HepG2 (cell line): ENCODE data around the gene LARP4. TPM values are rescaled to one million over a fixed set of nuclear protein-coding genes. Genes with fewer than 3 reads are reported as not detected.
A peak's percentile ranks its signal among the peaks of the same experiment; 100 is the strongest.

Experiments
- ATRX ChIP-seq: sonication (generic); formaldehyde crosslinking; IDR thresholded peaks from 2 replicates; pipeline ENCODE4 v1.4.0; 2020; ENCODE audit warnings: missing genetic modification reagents, borderline replicate concordance
- CERS6 ChIP-seq: sonication (generic); formaldehyde crosslinking; IDR thresholded peaks from 2 replicates; pipeline ENCODE4 v1.5.0; 2020; ENCODE audit warnings: missing genetic modification reagents
- DR1 ChIP-seq: sonication (generic); formaldehyde crosslinking; IDR thresholded peaks from 2 replicates; pipeline ENCODE4 v1.8.0; 2021; ENCODE audit warnings: mild to moderate bottlenecking, missing genetic modification reagents, inconsistent platforms
- GTF3A ChIP-seq: sonication (generic); formaldehyde crosslinking; conservative IDR thresholded peaks from 2 replicates; pipeline ENCODE4 v1.4.0; 2020; ENCODE audit warnings: mild to moderate bottlenecking, missing genetic modification reagents
- HNRNPK ChIP-seq: fragments of 200-400 bp; formaldehyde crosslinking; IDR thresholded peaks from 2 replicates; pipeline ENCODE4 v1.6.1; 2018; ENCODE audit warnings: low read length, low read depth, moderate library complexity, mild to moderate bottlenecking; ENCODE audit not compliant: poor library complexity, severe bottlenecking
- KLF13 ChIP-seq: sonication (generic); formaldehyde crosslinking; IDR thresholded peaks from 2 replicates; pipeline ENCODE4 v1.4.0; 2020; ENCODE audit warnings: mild to moderate bottlenecking, missing genetic modification reagents
- MIER2 ChIP-seq: IDR thresholded peaks from 2 replicates; pipeline ENCODE4 v1.6.1; 2016; ENCODE audit warnings: missing biosample characterization, missing genetic modification reagents
- MXD4 ChIP-seq: IDR thresholded peaks from 2 replicates; pipeline ENCODE4 v1.6.1; 2016; ENCODE audit warnings: mild to moderate bottlenecking, missing biosample characterization, missing genetic modification reagents
- NCOA1 ChIP-seq: sonication (generic); formaldehyde crosslinking; IDR thresholded peaks from 2 replicates; pipeline ENCODE4 v1.9.0; 2021; ENCODE audit warnings: missing genetic modification reagents
- NFE2L1 ChIP-seq: sonication (generic); formaldehyde crosslinking; IDR thresholded peaks from 2 replicates; pipeline ENCODE4 v1.4.0; 2020; ENCODE audit warnings: missing genetic modification reagents, mild to moderate bottlenecking, borderline replicate concordance
- RBAK ChIP-seq: sonication (generic); formaldehyde crosslinking; IDR thresholded peaks from 2 replicates; pipeline ENCODE4 v1.5.1; 2020; ENCODE audit warnings: mild to moderate bottlenecking, missing genetic modification reagents
- RBM39 ChIP-seq: fragments of 200-400 bp; formaldehyde crosslinking; IDR thresholded peaks from one replicate; pipeline ENCODE4 v1.6.1; 2018; ENCODE audit warnings: antibody characterized with exemption, mild to moderate bottlenecking, low read depth, low read length; ENCODE audit not compliant: poor library complexity, severe bottlenecking
- REPIN1 ChIP-seq: sonication (generic); formaldehyde crosslinking; IDR thresholded peaks from 2 replicates; pipeline ENCODE4 v1.8.0; 2022; ENCODE audit warnings: missing genetic modification reagents, low read depth, mild to moderate bottlenecking, borderline replicate concordance
- SMAD3 ChIP-seq: sonication (generic); formaldehyde crosslinking; IDR thresholded peaks from 2 replicates; pipeline ENCODE4 v1.4.0; 2020; ENCODE audit warnings: missing genetic modification reagents
- SMAD9 ChIP-seq: sonication (generic); formaldehyde crosslinking; IDR thresholded peaks from 2 replicates; pipeline ENCODE4 v1.5.1; 2020; ENCODE audit warnings: mild to moderate bottlenecking, missing genetic modification reagents
- SMARCC2 ChIP-seq: fragments of 450-650 bp; IDR thresholded peaks from 2 replicates; pipeline ENCODE4 v1.6.1; 2017; ENCODE audit warnings: antibody characterized with exemption, mild to moderate bottlenecking
- TMF1 ChIP-seq: sonication (generic); formaldehyde crosslinking; IDR thresholded peaks from 2 replicates; pipeline ENCODE4 v1.8.1; 2022; ENCODE audit warnings: low read depth, missing genetic modification reagents
- U2AF2 ChIP-seq: fragments of 200-400 bp; formaldehyde crosslinking; IDR thresholded peaks from 2 replicates; pipeline ENCODE4 v1.6.1; 2017; ENCODE audit warnings: low read depth, mild to moderate bottlenecking, low read length
- ZBTB38 ChIP-seq: sonication (generic); formaldehyde crosslinking; IDR thresholded peaks from 2 replicates; pipeline ENCODE4 v1.5.1; 2020; ENCODE audit warnings: mild to moderate bottlenecking, missing genetic modification reagents
- ZFP41 ChIP-seq: sonication (generic); formaldehyde crosslinking; IDR thresholded peaks from 2 replicates; pipeline ENCODE4 v1.4.0; 2020; ENCODE audit warnings: mild to moderate bottlenecking, missing genetic modification reagents, borderline replicate concordance
- ZNF20 ChIP-seq: sonication (generic); formaldehyde crosslinking; IDR thresholded peaks from 2 replicates; pipeline ENCODE4 v1.4.0; 2020; ENCODE audit warnings: mild to moderate bottlenecking, moderate library complexity, missing genetic modification reagents
- ZNF235 ChIP-seq: sonication (generic); formaldehyde crosslinking; IDR thresholded peaks from 2 replicates; pipeline ENCODE4 v1.8.1; 2023; ENCODE audit warnings: mild to moderate bottlenecking, missing genetic modification reagents, borderline replicate concordance
- ZNF33A ChIP-seq: sonication (generic); formaldehyde crosslinking; IDR thresholded peaks from 2 replicates; pipeline ENCODE4 v1.5.1; 2020; ENCODE audit warnings: missing genetic modification reagents, mild to moderate bottlenecking, moderate library complexity, borderline replicate concordance
- ZNF468 ChIP-seq: sonication (generic); formaldehyde crosslinking; IDR thresholded peaks from 2 replicates; pipeline ENCODE4 v1.8.0; 2022; ENCODE audit warnings: mild to moderate bottlenecking, moderate library complexity, missing genetic modification reagents
- ZNF562 ChIP-seq: sonication (generic); formaldehyde crosslinking; IDR thresholded peaks from 2 replicates; pipeline ENCODE4 v1.8.0; 2022; ENCODE audit warnings: missing genetic modification reagents, borderline replicate concordance
- polyA plus RNA-seq, 8 experiments: library from polyadenylated mRNA; depleted of rRNA in 3 of 8; stranded (reverse) in 7 of 8; unstranded in 1 of 8; fragments of >200 nt; fragmentation: Illumina TruSeq in 4 of 8; extraction: Trizol in 4 of 8; gene quantifications; 2 replicates each; pipeline versions ENCODE4 v1.2.1 to v1.2.3, GENCODE V29; 2011 to 2016; ENCODE audit warnings: low read depth in 4 of 8, missing spikeins in 1 of 8, mixed read lengths in 1 of 8; ENCODE audit not compliant: insufficient read depth in 1 of 8
- total RNA-seq, 5 experiments: library from RNA; depleted of rRNA; stranded (reverse); fragments of >200 nt; fragmentation: Illumina TruSeq; extraction: Trizol; gene quantifications; 2 replicates each; pipeline ENCODE4 v1.2.3, GENCODE V29; 2016; ENCODE audit warnings: low read depth in 1 of 5
- TF ChIP-seq, protein P1 (sequence below): sonication (generic); formaldehyde crosslinking; IDR thresholded peaks from 2 replicates; pipeline ENCODE4 v1.5.0; 2020; ENCODE audit warnings: missing genetic modification reagents

The LARP4 gene
- total and polyA plus RNA-seq, 2 of the 13 experiments (the other 11 are each of a cell fraction or from before 2014, with no cell fraction given), result 16.4 to 42.7 TPM

GRCh38 chr12:50400638-50401499 lies at the start of gene LARP4 (continued):
- no peak for TF ChIP-seq HNRNPK
- peak; percentile 67 for TF ChIP-seq SMAD3 (CRISPR knock-in tag)
- peak; percentile 47 for TF ChIP-seq REPIN1 (CRISPR knock-in tag)
- no peak for TF ChIP-seq GTF3A (CRISPR knock-in tag)
- TF ChIP-seq NFE2L1 (CRISPR knock-in tag), result 0 out of 2 replicates have a peak, but pooled peaks have one; percentile 53
- no peak for TF ChIP-seq SMAD9
- no peak; the same call in 1 of the 2 replicates for TF ChIP-seq ZBTB38 (CRISPR knock-in tag)
- no peak for TF ChIP-seq NCOA1 (CRISPR knock-in tag)
- TF ChIP-seq ZNF562, result no peak
- peak; percentile 95; the same call in 1 of the 2 replicates for TF ChIP-seq MXD4 (CRISPR knock-in tag)
- TF ChIP-seq CERS6 (CRISPR knock-in tag), result 0 out of 2 replicates have a peak, but pooled peaks have one; percentile 54
- no peak for TF ChIP-seq ZNF20 (CRISPR knock-in tag)
- no peak for TF ChIP-seq ATRX (CRISPR knock-in tag)
- peak; percentile 55 for TF ChIP-seq DR1
- TF ChIP-seq, protein P1, sequence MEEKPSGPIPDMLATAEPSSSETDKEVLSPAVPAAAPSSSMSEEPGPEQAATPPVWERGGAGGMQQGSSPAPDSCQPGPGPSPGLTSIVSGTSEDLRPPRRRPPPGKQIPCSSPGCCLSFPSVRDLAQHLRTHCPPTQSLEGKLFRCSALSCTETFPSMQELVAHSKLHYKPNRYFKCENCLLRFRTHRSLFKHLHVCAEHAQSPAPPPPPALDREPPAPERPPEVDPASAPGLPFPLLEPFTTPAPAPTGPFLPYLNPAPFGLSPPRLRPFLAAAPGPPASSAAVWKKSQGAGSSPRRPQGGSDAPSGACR (CRISPR knock-in tag), result peak; percentile 79
- TF ChIP-seq MIER2, result 0 out of 2 replicates have a peak, but pooled peaks have one; percentile 18
- TF ChIP-seq ZFP41, result peak; percentile 32; the same call in 1 of the 2 replicates
- TF ChIP-seq TMF1, result no peak
- no peak; the same call in 1 of the 2 replicates for TF ChIP-seq RBAK
- no peak for TF ChIP-seq ZNF235 (CRISPR knock-in tag)
- no peak for TF ChIP-seq U2AF2
- TF ChIP-seq KLF13 (CRISPR knock-in tag), result no peak
- TF ChIP-seq ZNF33A (CRISPR knock-in tag), result peak; percentile 82; the same call in 1 of the 2 replicates
- peak; percentile 74 for TF ChIP-seq RBM39
- no peak for TF ChIP-seq ZNF468 (CRISPR knock-in tag)
- TF ChIP-seq SMARCC2, result no peak
